ENCODE measurements around the gene SHMT1.
"Not testable (repeated sequence)": the region's sequence is repeated elsewhere in the genome, so short reads cannot be mapped to it uniquely, and the experiment has no call there.

DNA sequence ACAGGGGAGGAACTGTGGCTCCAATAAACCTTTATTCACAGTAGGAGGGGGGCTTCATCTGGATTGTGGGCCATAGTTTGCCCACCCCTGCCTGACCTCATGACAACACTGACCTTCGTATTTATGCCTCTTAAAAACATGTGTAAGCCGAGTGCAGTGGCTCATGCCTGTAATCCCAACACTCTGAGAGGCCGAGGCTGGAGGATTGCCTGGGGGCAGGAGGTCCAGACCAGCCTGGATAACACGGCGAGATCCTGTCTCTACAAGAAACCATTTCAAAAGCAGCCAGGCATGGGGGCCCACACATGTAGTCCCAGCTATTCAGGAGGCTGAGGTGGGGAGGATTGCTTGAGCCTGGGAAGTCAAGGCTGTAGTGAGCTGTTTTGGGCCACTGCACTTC, 24.2 kb upstream of the SHMT1 start:
- TF ChIP-seq, protein P1, sequence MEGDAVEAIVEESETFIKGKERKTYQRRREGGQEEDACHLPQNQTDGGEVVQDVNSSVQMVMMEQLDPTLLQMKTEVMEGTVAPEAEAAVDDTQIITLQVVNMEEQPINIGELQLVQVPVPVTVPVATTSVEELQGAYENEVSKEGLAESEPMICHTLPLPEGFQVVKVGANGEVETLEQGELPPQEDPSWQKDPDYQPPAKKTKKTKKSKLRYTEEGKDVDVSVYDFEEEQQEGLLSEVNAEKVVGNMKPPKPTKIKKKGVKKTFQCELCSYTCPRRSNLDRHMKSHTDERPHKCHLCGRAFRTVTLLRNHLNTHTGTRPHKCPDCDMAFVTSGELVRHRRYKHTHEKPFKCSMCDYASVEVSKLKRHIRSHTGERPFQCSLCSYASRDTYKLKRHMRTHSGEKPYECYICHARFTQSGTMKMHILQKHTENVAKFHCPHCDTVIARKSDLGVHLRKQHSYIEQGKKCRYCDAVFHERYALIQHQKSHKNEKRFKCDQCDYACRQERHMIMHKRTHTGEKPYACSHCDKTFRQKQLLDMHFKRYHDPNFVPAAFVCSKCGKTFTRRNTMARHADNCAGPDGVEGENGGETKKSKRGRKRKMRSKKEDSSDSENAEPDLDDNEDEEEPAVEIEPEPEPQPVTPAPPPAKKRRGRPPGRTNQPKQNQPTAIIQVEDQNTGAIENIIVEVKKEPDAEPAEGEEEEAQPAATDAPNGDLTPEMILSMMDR (IDR thresholded peaks at IDR 0.05): not testable (repeated sequence)
- not testable (repeated sequence) for TF ChIP-seq POLR2A (IDR thresholded peaks at IDR 0.05)
